IMR-90 (cell line): ENCODE data around the gene ABHD6.

Experiments used
- CEBPB ChIP-seq: IDR thresholded peaks from 2 replicates; pipeline ENCODE4 v1.6.1; 2012; ENCODE audit warnings: low read depth, low read length, improper control_type of control experiment
- CTCF ChIP-seq: conservative IDR thresholded peaks from 2 replicates; pipeline ENCODE4 v1.5.1; 2012; ENCODE audit warnings: mild to moderate bottlenecking, low read depth, low read length, improper control_type of control experiment
- MAZ ChIP-seq: IDR thresholded peaks from 2 replicates; pipeline ENCODE4 v1.6.1; 2012; ENCODE audit warnings: low read depth, mild to moderate bottlenecking, low read length, improper control_type of control experiment, moderate library complexity, borderline replicate concordance
- RFX5 ChIP-seq: IDR thresholded peaks from 2 replicates; pipeline ENCODE4 v1.8.0; 2012; ENCODE audit warnings: low read depth, mild to moderate bottlenecking, low read length, moderate library complexity

GRCh38 chr3:58288011-58288728 lies 50.6 kb downstream of the ABHD6 start:
- no peak for TF ChIP-seq CEBPB
- TF ChIP-seq CTCF: no peak
- no peak for TF ChIP-seq MAZ
- no peak for TF ChIP-seq RFX5
